G401.6 (cell line): ENCODE data around the gene CFAP299.
"Not testable (repeated sequence)": the region's sequence is repeated elsewhere in the genome, so short reads cannot be mapped to it uniquely, and the experiment has no call there.

Source experiments
- FAIRE-seq: peaks from 2 replicates; lab custom pipeline; 2012; peaks lifted over from hg19 to GRCh38; lab: Jason Lieb, UNC

CFAP299 gene

GRCh38 chr4:80331693-80332092 lies 3.8 kb upstream of the CFAP299 start:
- FAIRE-seq = no peak

DNA sequence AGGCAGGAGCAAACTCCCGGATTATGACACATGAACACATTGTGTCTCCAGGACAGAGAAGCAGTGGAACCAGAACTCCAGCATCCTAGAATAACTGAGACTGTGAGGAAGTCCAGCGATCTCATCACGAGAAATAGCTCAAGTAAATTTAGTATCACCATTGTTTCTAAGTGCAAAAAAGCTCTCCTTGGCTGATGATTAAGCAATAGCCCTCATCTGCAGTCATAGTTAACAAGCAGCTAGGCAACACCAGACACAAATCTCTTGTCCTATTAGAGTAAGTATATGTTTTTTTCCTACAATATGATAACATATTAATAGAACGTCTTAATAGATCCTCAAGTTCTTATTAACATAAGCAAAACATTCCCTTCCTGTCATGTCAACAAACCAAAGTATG lies 2.4 kb upstream of the CFAP299 start:
- FAIRE-seq = no peak

DNA sequence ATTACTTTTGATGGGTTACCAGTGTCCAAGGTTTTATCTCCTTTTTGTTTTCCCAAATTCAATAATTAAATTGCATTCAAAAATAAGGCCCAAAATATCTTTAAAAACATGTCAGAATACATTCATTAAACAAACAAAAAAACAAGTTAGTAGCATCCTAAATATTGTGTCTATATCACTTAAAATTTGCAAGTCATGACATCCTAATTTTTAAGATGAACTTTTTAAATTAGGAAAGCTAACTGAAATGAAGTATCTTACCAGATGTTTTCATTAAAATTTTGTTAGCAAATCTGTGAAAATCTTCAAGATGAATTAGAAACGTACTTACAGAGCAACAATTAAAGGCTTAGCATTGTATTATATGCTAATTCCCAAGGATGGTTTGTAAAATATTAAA lies 962 bp upstream of the CFAP299 start:
- no peak for FAIRE-seq

DNA sequence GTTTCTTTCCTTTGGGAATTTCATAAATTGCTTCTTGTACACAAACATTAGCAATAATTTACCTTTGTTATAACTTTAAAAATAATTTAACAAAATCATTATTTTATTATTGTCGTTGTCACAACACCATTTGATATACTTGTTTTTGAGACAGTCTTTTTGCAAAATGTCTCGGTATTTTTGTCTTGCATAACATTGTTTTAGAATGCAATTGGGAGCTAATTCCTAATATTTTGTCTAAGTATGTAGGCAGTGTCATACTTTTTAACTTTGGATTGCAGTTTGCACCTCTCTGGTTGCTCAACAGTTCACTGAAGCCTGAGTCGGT lies 340 bp upstream of the CFAP299 start:
- FAIRE-seq = no peak

DNA sequence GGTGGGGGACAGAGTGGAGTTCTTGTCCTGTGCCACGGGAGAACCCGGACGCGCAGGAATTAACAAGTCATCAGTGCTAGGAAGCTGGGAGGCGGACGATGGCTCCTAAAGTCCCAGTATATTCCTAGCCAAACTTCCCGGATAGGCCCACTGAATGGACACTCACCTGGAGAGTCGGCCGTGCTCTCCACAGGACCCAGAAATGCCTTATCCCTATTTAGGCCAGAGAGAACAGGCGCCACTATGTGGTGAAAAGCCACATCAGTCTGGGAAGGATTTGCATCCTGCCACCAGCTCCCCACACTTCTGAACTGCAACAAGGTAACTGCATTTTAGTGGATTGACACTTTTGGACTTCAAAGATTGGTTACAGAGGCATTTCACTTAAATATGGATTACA lies 1.1 kb downstream of the CFAP299 start:
- FAIRE-seq = peak; percentile 97

DNA sequence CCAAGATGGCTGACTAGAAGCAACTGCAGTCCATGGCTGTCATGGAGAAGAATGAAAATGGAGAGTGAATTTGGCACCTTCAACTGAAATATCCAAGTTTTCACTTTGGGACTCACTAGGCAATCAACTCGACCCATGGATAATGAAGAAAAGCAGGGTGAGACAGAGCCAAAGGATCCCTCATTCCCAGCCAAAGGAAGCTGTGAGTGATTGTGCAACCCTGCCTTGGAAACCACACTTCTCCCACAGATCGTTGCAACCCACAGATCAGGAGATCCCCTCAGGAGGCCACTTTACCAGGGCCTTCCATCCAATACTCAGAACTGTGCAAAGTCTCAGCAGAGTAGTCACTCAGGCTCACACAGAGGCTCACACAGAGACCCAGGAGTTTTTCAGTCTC lies 4.5 kb downstream of the CFAP299 start:
- no peak for FAIRE-seq

- FAIRE-seq = not testable (repeated sequence)
Observed at GRCh38 chr4:80342684-80343083, 7.2 kb downstream of the CFAP299 start.

DNA sequence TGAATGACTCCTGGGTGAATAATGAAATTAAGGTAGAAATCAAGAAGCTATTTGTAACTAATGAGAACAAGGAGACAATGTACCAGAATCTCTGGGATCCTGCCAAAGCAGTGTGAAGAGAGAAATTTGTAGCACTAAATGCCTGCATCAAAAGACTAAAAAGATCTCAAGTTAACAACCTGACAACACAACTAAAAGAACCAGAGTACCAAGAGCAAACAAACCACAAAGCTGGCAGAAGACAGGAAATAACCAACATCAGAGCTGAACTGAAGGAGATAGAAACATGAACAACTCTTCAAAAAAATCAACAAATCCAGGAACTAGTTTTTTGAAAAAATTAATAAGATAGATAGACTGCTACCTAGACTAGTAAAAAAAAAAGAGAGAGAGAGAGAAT lies 8.4 kb downstream of the CFAP299 start:
- FAIRE-seq = no peak

GRCh38 chr4:80360084-80360483 lies 24.6 kb downstream of the CFAP299 start:
- FAIRE-seq = no peak

DNA sequence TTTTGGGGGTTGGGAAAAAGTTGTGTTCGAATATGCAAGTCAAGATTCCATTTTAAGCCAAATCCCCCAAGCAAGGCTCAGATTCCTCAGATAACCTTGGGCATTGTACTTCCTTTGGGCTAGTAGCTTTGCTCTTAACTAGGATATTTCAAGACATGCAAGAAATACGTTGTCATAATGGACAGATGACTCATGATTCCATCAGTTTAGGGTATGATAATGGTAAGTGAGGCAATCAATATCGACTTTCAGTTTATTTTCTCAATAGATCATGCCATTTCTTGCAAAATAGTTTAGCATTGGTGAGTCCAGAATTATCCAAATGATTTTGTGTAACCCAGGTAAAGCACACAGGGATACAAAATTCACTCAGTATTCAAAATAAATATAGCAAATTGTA lies 25.4 kb downstream of the CFAP299 start:
- no peak for FAIRE-seq

GRCh38 chr4:80361329-80361900 lies 25.9 kb downstream of the CFAP299 start:
- FAIRE-seq = peak; percentile 97

DNA sequence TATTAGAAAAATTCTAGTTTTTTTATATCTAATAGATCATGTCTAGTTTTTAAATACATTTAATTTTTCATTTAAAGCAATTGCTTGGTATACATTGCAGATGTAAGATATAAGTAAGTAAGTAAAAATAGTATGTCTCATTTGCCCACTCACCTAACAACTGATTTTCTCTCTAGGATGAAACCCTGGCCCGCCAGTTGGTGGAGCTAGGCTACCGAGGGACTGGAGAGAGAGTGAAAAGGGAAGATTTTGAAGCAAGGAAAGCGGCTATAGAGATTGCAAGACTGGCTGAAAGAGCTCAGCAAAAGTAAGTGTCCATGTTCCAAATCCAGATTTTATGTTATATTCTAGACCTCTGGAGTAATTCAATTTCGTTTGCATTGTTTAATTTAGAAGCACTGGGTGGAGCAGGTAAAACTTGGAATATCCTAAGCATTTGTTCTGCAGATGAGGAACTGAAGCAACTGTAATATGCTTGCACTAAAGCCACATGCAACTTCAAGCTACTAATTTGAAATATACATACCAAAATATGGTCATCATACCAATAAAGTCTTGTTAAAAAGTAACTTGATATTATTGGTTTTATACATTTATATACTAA lies 27.1 kb downstream of the CFAP299 start:
- FAIRE-seq = no peak

DNA sequence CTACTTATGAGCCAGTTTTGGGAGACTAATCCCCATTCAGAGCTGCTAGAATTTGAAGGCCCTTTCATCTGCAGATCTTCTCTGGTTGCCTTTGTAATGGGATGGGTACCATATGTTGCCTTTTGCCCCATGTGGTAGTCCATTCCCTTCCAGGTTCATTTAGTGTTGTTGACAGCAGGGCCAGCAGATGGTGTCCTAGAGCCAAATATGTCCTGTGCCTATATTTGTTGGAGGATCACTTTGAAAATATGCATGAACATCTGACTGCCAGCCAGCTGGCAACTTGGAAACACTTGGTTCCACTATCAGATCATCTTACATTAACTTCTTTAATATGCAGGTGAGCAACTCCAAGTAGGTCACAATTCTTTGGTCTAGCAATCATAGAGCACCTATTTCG lies 30.4 kb downstream of the CFAP299 start:
- peak; percentile 15 for FAIRE-seq

GRCh38 chr4:80367737-80368136 lies 32.2 kb downstream of the CFAP299 start:
- no peak for FAIRE-seq

GRCh38 chr4:80370635-80371034 lies 35.1 kb downstream of the CFAP299 start:
- FAIRE-seq = no peak

DNA sequence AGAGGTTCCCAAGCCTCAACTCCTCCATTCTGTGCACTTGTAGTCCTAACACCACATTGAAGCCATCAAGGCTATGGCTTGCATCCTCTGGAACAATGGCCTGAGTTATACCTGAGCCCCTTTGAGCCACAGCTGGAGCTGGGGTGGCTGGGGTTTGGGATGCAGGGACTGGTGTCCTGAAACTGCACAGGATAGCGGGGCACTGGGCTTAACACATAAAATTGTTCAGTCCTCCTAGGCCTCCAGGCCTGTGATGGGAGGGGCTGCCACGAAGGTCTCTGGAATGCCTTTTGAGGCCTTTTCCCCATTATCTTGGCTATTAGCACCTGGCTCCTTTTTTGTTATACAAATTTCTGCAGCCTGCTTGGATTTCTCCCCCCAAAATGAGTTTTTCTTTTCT lies 35.5 kb downstream of the CFAP299 start:
- no peak for FAIRE-seq

- FAIRE-seq = no peak
Observed at GRCh38 chr4:80374180-80374579, 38.6 kb downstream of the CFAP299 start.

DNA sequence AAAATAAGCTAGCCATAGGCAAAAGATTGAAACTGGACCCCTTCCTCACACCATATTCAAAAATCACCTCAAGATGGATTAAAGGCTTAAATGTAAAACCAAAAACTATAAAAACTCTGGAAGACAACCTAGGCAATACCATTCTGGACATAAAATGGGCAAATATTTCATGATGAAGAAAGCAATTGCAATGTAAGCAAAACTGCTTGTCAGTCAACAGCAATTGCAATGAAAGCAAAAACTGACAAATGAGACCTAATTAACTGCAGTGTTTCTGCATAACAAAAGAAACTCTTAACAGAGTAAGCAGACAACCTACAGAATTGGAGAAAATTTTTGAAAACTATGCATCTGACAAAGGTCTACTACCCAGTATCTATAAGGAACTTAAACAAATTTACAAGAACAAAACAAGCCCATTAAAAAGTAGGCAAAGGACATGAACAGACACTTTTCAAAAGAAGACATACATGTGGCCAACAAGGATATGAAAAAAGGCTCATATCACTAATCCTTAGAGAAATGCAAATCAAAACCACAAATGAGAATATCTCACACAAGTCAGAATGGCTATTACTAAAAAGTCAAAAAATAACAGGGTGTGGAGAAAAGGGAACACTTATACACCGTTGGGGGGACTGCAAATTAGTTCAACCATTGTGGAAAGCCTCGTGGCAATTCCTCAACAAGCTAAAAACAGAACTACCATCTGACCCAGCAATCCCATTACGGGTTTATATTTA lies 46.7 kb downstream of the CFAP299 start:
- no peak for FAIRE-seq

- no peak for FAIRE-seq
Observed at GRCh38 chr4:80385397-80386280, 50.1 kb downstream of the CFAP299 start.

GRCh38 chr4:80386281-80386886 lies 50.9 kb downstream of the CFAP299 start:
- FAIRE-seq = no peak

DNA sequence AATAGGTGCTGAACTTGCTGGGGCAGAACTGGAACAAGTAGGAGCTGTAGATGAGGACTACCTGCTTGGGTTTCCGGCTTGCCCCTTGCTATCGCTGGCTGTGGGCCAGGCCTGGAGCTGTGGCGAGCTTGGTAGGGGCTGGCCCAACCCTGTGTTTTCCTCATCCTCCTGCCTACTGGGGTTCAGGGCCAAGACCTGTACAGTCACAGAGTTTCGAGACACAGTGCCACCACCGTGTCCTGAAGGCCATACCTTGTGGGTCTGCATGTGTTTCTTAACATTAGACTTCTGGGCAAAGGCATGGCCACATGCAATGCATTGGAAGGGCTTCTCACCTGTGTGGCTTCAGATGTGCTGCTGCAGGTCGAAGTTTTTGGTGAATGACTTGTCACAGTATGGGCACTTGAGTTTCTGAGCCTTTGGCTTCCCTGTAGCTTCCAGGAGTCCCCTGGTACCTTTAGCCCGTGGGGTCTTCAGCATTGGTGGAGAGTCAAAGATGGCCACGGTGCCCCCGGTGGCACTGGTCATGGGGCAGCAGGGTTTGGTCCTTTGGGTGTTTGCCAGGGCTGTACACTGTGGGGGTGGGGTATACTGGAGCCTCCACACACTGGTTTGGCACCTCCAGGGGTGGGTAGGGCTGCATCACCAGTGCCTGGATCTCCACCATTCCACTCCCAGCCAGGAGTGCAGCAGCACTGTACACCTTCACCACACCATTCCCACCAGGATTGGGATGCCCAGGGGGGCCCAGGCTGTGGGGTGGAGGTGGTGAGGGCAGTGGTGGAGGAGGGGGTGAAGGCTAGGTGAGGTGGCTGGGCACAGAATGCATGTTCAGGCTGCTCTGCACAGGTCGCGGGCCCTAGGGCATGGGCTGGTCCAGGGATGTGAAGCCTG lies 52.1 kb downstream of the CFAP299 start:
- no peak for FAIRE-seq

DNA sequence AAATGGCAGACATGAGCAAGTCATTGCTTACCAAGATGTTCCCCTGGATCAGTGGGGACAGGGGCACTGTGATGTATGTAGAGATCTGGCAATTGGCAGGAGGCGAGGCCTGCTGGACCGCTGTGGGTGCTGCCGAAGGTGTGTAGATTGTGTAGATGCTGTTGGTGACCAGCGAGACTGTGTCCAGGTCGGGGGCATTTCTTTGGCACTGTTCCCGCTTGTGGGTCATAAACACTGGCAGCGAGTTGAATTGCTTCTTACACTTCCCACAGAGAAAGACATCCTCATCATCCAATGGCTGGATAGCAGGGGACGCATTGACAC lies 52.7 kb downstream of the CFAP299 start:
- no peak for FAIRE-seq
